Measurements from ENCODE around the gene DENND10.

GRCh38 chr10:119103241-119103902, 541 bp upstream of the DENND10 start:
- TF ChIP-seq CTCF (IDR thresholded peaks at IDR 0.05 in 4 of 5, conservative IDR thresholded peaks at IDR 0.05 in 1 of 5): no peak
- TF ChIP-seq POLR2A (IDR thresholded peaks at IDR 0.05): no peak

Data from gastrocnemius medialis (tissue), 4 donors.